HG03378 (cell line): ENCODE results near the gene CHRNA4.

Source experiments
- ATAC-seq: cut with Tn5 transposase; IDR thresholded peaks from one replicate; pipeline ENCODE4 v1.9.1; 2021; ENCODE audit warnings: mild to moderate bottlenecking, moderate library complexity; ENCODE audit not compliant: unreplicated experiment

Gene CHRNA4

GRCh38 chr20:63364801-63365585 lies 3.8 kb upstream of the CHRNA4 start:
- no peak for ATAC-seq

- ATAC-seq: no peak
Measured at GRCh38 chr20:63363981-63364561, 2.9 kb upstream of the CHRNA4 start.

GRCh38 chr20:63363013-63363957 lies 2.1 kb upstream of the CHRNA4 start:
- no peak for ATAC-seq

- ATAC-seq: no peak
Measured at GRCh38 chr20:63362436-63363009, 1.4 kb upstream of the CHRNA4 start.

GRCh38 chr20:63361519-63362435 lies 628 bp upstream of the CHRNA4 start:
- no peak for ATAC-seq

- no peak for ATAC-seq
Measured at GRCh38 chr20:63359937-63360849, 956 bp downstream of the CHRNA4 start.

- no peak for ATAC-seq
Measured at GRCh38 chr20:63359164-63359934, 1.8 kb downstream of the CHRNA4 start.

GRCh38 chr20:63357921-63358905 lies 2.9 kb downstream of the CHRNA4 start:
- no peak for ATAC-seq

GRCh38 chr20:63356931-63357879 lies 3.9 kb downstream of the CHRNA4 start:
- no peak for ATAC-seq

- ATAC-seq: no peak
Measured at GRCh38 chr20:63356511-63356910, 4.6 kb downstream of the CHRNA4 start.

GRCh38 chr20:63355781-63356295 lies 5.3 kb downstream of the CHRNA4 start:
- ATAC-seq: no peak

- ATAC-seq: no peak
Measured at GRCh38 chr20:63354636-63355350, 6.4 kb downstream of the CHRNA4 start.

GRCh38 chr20:63352811-63353221 lies 8.3 kb downstream of the CHRNA4 start:
- no peak for ATAC-seq

GRCh38 chr20:63351811-63352591 lies 9.1 kb downstream of the CHRNA4 start:
- no peak for ATAC-seq
